Measurements from ENCODE around the gene SPACA5. TPM values are rescaled to one million over a fixed set of nuclear protein-coding genes. Genes with fewer than 3 reads are reported as not detected.
"Not testable (repeated sequence)": the region's sequence is repeated elsewhere in the genome, so short reads cannot be mapped to it uniquely, and the experiment has no call there.

SPACA5 gene
- not detected for polyA plus RNA-seq (2013, experiment 1 of 2; ENCODE audit: insufficient read length)
- polyA plus RNA-seq (2013, experiment 2 of 2; ENCODE audit: insufficient read length): not detected

GRCh38 chrX:48006688-48007087, at the start of gene SPACA5:
TSS of gene SPACA5 (plus strand) at chrX:48006988. CDS start at chrX:48007803, 815 bp downstream.
- DNase-seq: not testable (repeated sequence)

DNA sequence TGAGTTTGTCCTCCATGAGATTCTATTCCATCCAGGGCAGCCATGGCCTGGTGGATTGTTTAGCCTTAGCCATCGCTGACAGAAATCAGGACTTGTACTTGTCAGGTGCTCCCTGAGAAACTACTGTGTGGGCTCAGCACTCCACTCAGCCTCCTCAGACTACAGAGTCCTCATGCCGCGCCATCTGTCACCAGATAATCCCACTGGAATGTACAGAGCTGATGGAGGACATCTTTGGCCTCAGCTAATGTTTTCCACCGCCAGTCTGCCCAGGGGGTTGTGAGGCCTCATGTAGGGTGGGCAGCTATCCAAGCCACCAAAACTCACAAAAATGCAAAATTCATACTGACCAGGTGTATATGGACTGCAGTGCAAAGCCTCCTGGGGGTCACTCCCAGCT, 48.6 kb upstream of the SPACA5 start:
- not testable (repeated sequence) for DNase-seq

DNA sequence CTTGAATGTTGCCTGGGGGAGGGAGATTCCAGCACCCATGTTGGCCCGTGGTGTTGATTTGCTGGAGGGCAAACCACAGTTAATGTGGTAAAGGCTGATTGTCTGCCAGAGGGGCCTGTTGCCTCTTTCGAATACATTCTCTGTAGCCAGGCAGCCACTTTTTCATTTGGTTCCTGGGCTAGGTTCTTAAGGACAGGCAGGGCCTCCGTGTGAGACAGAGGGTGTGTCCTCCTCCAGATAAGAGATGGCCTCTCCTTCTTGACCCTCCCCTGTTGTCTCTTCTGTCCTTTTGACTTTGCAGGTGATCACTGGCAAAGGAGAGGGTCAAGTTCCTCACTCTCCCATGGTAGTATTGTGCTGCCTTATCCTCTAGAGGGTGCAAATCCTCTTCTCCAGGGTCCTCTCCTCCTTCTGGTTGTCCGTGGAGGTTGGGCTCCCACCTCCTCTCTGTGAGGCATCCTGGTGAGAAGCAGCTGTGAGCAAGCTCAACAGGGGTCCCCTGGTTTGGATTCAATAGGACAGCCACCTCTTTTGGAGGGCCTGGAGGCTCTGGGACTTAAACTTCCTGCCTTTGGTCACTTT, 47.9 kb upstream of the SPACA5 start:
- DNase-seq: no peak

- no peak for DNase-seq
Measured at GRCh38 chrX:47960406-47960805, 46.4 kb upstream of the SPACA5 start.

GRCh38 chrX:47961830-47962229, 45.0 kb upstream of the SPACA5 start:
- DNase-seq: not testable (repeated sequence)

- DNase-seq: not testable (repeated sequence)
Measured at GRCh38 chrX:47965526-47965925, 41.3 kb upstream of the SPACA5 start.

DNA sequence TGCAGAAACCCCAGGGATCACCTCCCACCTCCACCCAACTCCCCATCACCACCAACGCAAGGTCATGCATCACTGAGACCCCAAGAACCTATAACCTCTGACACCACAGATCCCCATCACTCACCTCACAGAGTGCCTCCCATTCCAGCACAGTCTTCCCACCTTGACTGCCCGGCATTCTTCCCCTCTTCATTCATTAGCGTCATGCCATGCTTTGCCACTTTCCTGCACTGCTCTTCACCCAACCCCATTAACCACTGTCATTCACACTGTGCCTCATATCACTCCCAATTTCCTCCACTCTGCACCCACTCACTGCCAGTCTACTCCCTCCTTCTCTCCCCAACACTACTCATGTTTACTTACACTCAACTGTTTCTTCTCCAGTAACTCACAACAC, 33.6 kb upstream of the SPACA5 start:
- DNase-seq: no peak

GRCh38 chrX:47976254-47977151, 30.3 kb upstream of the SPACA5 start:
- no peak for DNase-seq

GRCh38 chrX:47991263-47992094, 15.3 kb upstream of the SPACA5 start:
- DNase-seq: peak; percentile 58

- DNase-seq: peak; percentile 13
Measured at GRCh38 chrX:47992095-47992380, 14.8 kb upstream of the SPACA5 start.

- no peak for DNase-seq
Measured at GRCh38 chrX:47992669-47993068, 14.1 kb upstream of the SPACA5 start.

- no peak for DNase-seq
Measured at GRCh38 chrX:48001260-48001659, 5.5 kb upstream of the SPACA5 start.

- DNase-seq: no peak
Measured at GRCh38 chrX:48002319-48002718, 4.5 kb upstream of the SPACA5 start.

DNA sequence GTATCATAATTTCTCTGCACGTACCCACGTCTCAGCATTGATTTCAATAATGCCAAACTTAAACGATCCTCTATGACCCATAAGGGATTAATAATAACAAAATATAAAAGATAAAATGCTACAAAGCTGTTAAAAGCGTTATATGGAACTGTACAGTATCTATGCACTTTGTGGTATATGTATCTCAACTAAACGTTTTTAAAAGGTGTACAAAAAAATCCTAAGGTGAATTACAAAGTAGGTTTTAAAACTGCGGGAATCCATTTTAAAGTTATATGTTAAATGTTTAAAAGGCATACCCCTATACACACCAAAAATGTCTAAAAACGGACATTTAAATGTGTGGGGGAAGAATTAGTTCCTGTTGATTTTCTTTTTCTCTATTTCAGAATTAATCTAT, 3.9 kb upstream of the SPACA5 start:
- DNase-seq: no peak

- DNase-seq: no peak
Measured at GRCh38 chrX:48003367-48003757, 3.4 kb upstream of the SPACA5 start.

- DNase-seq: peak; percentile 88
Measured at GRCh38 chrX:48003758-48004457, 2.9 kb upstream of the SPACA5 start, which contains the start of gene ZNF182. TSS of gene ZNF182 (minus strand) at chrX:48003989. CDS start at chrX:48002609, 1,380 bp downstream.

GRCh38 chrX:48009445-48009960, 2.7 kb downstream of the SPACA5 start:
- not testable (repeated sequence) for DNase-seq

GRCh38 chrX:48016583-48017310, 10.0 kb downstream of the SPACA5 start:
- not testable (repeated sequence) for DNase-seq

GRCh38 chrX:48019892-48020291, 13.1 kb downstream of the SPACA5 start:
- DNase-seq: not testable (repeated sequence)

DNA sequence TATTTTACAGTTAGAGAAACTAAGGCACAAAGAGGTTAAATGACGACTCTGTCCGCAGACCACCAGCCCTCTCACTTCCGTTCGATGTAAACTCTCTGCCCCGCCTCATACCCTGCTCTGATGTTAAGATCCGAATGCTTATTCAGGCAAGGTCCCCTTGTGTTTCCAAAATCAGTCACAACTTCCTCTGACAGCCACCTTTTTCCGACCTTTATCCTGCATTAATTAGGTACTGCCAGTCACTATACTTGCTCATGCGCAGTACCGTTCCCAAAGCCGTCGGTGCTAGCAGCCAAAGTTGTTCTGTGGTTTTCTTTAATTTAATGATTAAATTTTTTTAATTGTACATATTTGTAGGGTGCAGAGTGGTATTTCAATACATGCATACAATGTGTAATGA, 13.7 kb downstream of the SPACA5 start:
- not testable (repeated sequence) for DNase-seq

Measured in fibroblast of skin of abdomen (primary cell).